Measurements from ENCODE around the gene UBXN2A. TPM values are rescaled to one million over a fixed set of nuclear protein-coding genes. Genes with fewer than 3 reads are reported as not detected.

UBXN2A gene
- total and polyA plus RNA-seq, 8 donors, result 2.4 to 9.0 (median 4.8) TPM

- 0 to 1% methylated on average over 38 to 46 of the region's 46 CpGs for WGBS, 2 donors
- intact Hi-C loops (cut with DNase I), result no loop called here
- DNase-seq (no peak), FAIRE-seq (no peak), ATAC-seq (peak; percentile 27 to 51 (median 49))
- Histone ChIP-seq H3K9me3 (no peaks in the 10 kb centered on the region), H3K4me3 (peak overlapping the region; percentile 61 to 86 (median 73)), H3K27ac (peak overlapping the region; percentile 84 to 90 (median 87)), H3K36me3 (no peaks in the 10 kb centered on the region), H3K27me3 (no peaks in the 10 kb centered on the region), H3K4me1 (peaks cover 0 to 8% (median 0%) of the 10 kb centered on the region in 3 donors)
- TF ChIP-seq CTCF (IDR thresholded peaks at IDR 0.05), result no peak
Observed at GRCh38 chr2:23940718-23941620, 706 bp downstream of the UBXN2A start.

- no peaks in the 10 kb centered on the region for H3K27me3 ChIP-seq
- DNase-seq (no peak), ATAC-seq (no peak), FAIRE-seq (no peak)
- H3K4me3 ChIP-seq, result peak overlapping the region in 2 of 4 donors; percentile 84 to 86
- H3K9me3 ChIP-seq, result no peaks in the 10 kb centered on the region
- WGBS, 2 donors, result 66 to 68% methylated on average over 8 of the region's 8 CpGs
- no peak overlapping the region for H3K27ac ChIP-seq
- intact Hi-C loops (cut with DNase I), result no loop called here
- TF ChIP-seq CTCF (IDR thresholded peaks at IDR 0.05), result no peak
- no peaks in the 10 kb centered on the region for H3K36me3 ChIP-seq
- H3K4me1 ChIP-seq, result peaks cover 0 to 8% (median 0%) of the 10 kb centered on the region in 3 donors
Observed at GRCh38 chr2:23941644-23942043, 1.4 kb downstream of the UBXN2A start.

GRCh38 chr2:23943666-23944065 lies 3.4 kb downstream of the UBXN2A start:
- FAIRE-seq (no peak), ATAC-seq (no peak), DNase-seq (no peak)
- Histone ChIP-seq H3K9me3 (no peaks in the 10 kb centered on the region), H3K4me1 (peaks cover 0 to 8% (median 0%) of the 10 kb centered on the region in 3 donors), H3K27me3 (no peaks in the 10 kb centered on the region), H3K36me3 (no peaks in the 10 kb centered on the region), H3K27ac (no peak overlapping the region), H3K4me3 (no peak overlapping the region)
- intact Hi-C loops (cut with DNase I), result no loop called here
- TF ChIP-seq CTCF (IDR thresholded peaks at IDR 0.05), result no peak
- 96 to 99% methylated on average over 11 of the region's 11 CpGs for WGBS, 2 donors

- DNase-seq, result peak in 2 of 6 donors; percentile 12 to 29
- H3K36me3 ChIP-seq, result no peaks in the 10 kb centered on the region
- H3K4me1 ChIP-seq, result peaks cover 0 to 8% (median 0%) of the 10 kb centered on the region in 3 donors
- intact Hi-C loops (cut with DNase I), result no loop called here
- H3K9me3 ChIP-seq, result no peaks in the 10 kb centered on the region
- H3K27me3 ChIP-seq, result no peaks in the 10 kb centered on the region
- H3K4me3 ChIP-seq, result no peak overlapping the region
- no peak for ATAC-seq
- no peak for FAIRE-seq
- H3K27ac ChIP-seq, result no peak overlapping the region
- no peak for TF ChIP-seq CTCF (IDR thresholded peaks at IDR 0.05)
- WGBS, 2 donors, result 63 to 83% methylated on average over 1 of the region's 1 CpG
Observed at GRCh38 chr2:23944527-23944926, 4.3 kb downstream of the UBXN2A start.

GRCh38 chr2:23944976-23945375 lies 4.7 kb downstream of the UBXN2A start:
- Histone ChIP-seq H3K4me3 (no peak overlapping the region), H3K27me3 (no peaks in the 10 kb centered on the region), H3K4me1 (peaks cover 0 to 8% (median 0%) of the 10 kb centered on the region in 3 donors), H3K9me3 (no peaks in the 10 kb centered on the region), H3K27ac (no peak overlapping the region), H3K36me3 (no peaks in the 10 kb centered on the region)
- DNase-seq, result no peak
- intact Hi-C loops (cut with DNase I), result no loop called here
- no peak for FAIRE-seq
- no peak for TF ChIP-seq CTCF (IDR thresholded peaks at IDR 0.05)
- ATAC-seq, result no peak

Data from pancreas (tissue), 10 donors.